ENCODE results near the gene SH2D2A. TPM values are rescaled to one million over a fixed set of nuclear protein-coding genes. Genes with fewer than 3 reads are reported as not detected.

SH2D2A gene
- total and polyA plus RNA-seq, 9 of the 15 experiments (the other 6 are each of a cell fraction or from before 2014, with no cell fraction given): 0.89 to 33.6 (median 6.9) TPM

DNA sequence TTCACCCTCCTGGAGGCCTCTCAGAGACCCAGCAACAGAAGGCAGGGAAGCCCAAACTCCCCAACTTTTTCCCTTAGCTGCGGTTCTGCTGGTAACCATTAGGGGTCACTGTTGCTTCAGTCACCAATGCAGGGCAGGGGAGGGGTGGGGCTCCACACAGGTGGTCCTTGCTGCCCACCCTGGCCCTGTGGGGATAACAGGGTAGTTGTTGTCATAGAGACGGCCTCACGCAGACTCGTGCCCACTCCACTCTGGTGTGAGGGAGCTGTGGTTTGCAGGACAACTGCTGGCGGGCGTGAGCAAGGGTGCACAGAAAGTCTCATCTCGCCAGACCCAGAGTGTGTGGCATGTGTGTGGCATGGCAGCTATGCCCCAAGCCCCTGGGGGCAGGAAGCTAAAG lies 22.3 kb upstream of the SH2D2A start (continued):
- TF ChIP-seq BRD9 (IDR thresholded peaks at IDR 0.05; ENCODE audit: low read depth, partially characterized antibody): no peak
- TF ChIP-seq FOXA3 (CRISPR knock-in tag; conservative IDR thresholded peaks at IDR 0.05 in 1 of 2, IDR thresholded peaks at IDR 0.05 in 1 of 2): no peak
- TF ChIP-seq ZNF79 (CRISPR knock-in tag; IDR thresholded peaks at IDR 0.05; ENCODE audit: low read depth): no peak
- no peak for TF ChIP-seq NFATC3 (IDR thresholded peaks at IDR 0.05)
- TF ChIP-seq MCM7 (IDR thresholded peaks at IDR 0.05): no peak
- TF ChIP-seq ZNF551 (CRISPR knock-in tag; IDR thresholded peaks at IDR 0.05): no peak
- TF ChIP-seq TBP (optimal IDR thresholded peaks at IDR 0.05; ENCODE audit: low read depth, low read length): no peak
- TF ChIP-seq ZNF764 (CRISPR knock-in tag; IDR thresholded peaks at IDR 0.05; ENCODE audit: low read depth): peak; percentile 81
- TF ChIP-seq CTBP1 (IDR thresholded peaks at IDR 0.05; ENCODE audit: borderline replicate concordance): 0 out of 2 replicates have a peak, but pooled peaks have one; percentile 24
- peak; percentile 44; the same call in 1 of the 2 replicates for TF ChIP-seq CBFB (CRISPR knock-in tag; IDR thresholded peaks at IDR 0.05)
- TF ChIP-seq NELFE (IDR thresholded peaks at IDR 0.05; ENCODE audit: insufficient read depth, insufficient read length): no peak
- no peak for TF ChIP-seq MAFG (tag; conservative IDR thresholded peaks at IDR 0.05)
- no peak for TF ChIP-seq ZFP1 (CRISPR knock-in tag; IDR thresholded peaks at IDR 0.05)
- TF ChIP-seq MYNN (IDR thresholded peaks at IDR 0.05): peak; percentile 35; the same call in 1 of the 2 replicates
- TF ChIP-seq MYNN (CRISPR knock-in tag; IDR thresholded peaks at IDR 0.05): no peak
- TF ChIP-seq POLR2G (IDR thresholded peaks at IDR 0.05; ENCODE audit: low read depth, low read length): no peak
- peak; percentile 36; the same call in 1 of the 2 replicates for TF ChIP-seq KLF13 (tag; IDR thresholded peaks at IDR 0.05; ENCODE audit: borderline replicate concordance, low read depth)
- TF ChIP-seq ZNF282 (CRISPR knock-in tag; IDR thresholded peaks at IDR 0.05): no peak
- TF ChIP-seq GMEB1 (CRISPR knock-in tag; IDR thresholded peaks at IDR 0.05): no peak
- TF ChIP-seq REST (IDR thresholded peaks at IDR 0.05; ENCODE audit: borderline replicate concordance): peak; percentile 88
- TF ChIP-seq REST (CRISPR knock-in tag; IDR thresholded peaks at IDR 0.05; ENCODE audit: low read depth): no peak
- TF ChIP-seq ZC3H4 (CRISPR knock-in tag; IDR thresholded peaks at IDR 0.05; ENCODE audit: borderline replicate concordance): no peak
- no peak for TF ChIP-seq ZNF830 (CRISPR knock-in tag; IDR thresholded peaks at IDR 0.05)

All from K562 (cell line).